A673 (cell line): ENCODE results near the gene CDK3. TPM values are rescaled to one million over a fixed set of nuclear protein-coding genes. Genes with fewer than 3 reads are reported as not detected.

Experiments used
- BruUV-seq: library from RNA; stranded (reverse); fragments of 400-500 nt; replicated peaks from 2 replicates; lab custom pipeline; 2021; lab: Mats Ljungman, UMichigan
- CTCF ChIA-PET: fragments of 300-600 bp; sonication (Branson Sonifier 250); formaldehyde crosslinking; loops from one replicate; lab custom pipeline; 2022; ENCODE audit warnings: antibody characterized with exemption; lab: Charles Lee
- POLR2A ChIA-PET: fragments of 300-600 bp; sonication (Branson Sonifier 250); formaldehyde crosslinking; loops from one replicate; lab custom pipeline; 2022; ENCODE audit warnings: antibody characterized with exemption; ENCODE audit not compliant: low non-redundant PET; lab: Charles Lee
- DNase-seq: peaks from one replicate; pipeline ENCODE4 v3.0.0-alpha.2; 2015; ENCODE audit warnings: low spot score
- H3K27ac ChIP-seq: fragments of 200-600 bp; sonication (generic); 2 replicates; pipeline ENCODE4 v1.5.1; 2016; ENCODE audit warnings: mixed run types, low read depth, mild to moderate bottlenecking, mixed read lengths, antibody characterized with exemption, low read length; ENCODE audit not compliant: poor library complexity, severe bottlenecking
- H3K27me3 ChIP-seq: fragments of 200-600 bp; sonication (generic); replicated peaks from 2 replicates; pipeline ENCODE4 v1.6.1; 2017; ENCODE audit warnings: mixed run types, low read depth, mild to moderate bottlenecking, mixed read lengths, antibody characterized with exemption, low read length; ENCODE audit not compliant: insufficient read depth, poor library complexity
- H3K36me3 ChIP-seq: fragments of 200-600 bp; sonication (generic); 2 replicates; pipeline ENCODE4 v1.6.1; 2016; ENCODE audit warnings: mixed run types, mild to moderate bottlenecking, mixed read lengths, antibody characterized with exemption, low read length; ENCODE audit not compliant: insufficient read depth, poor library complexity, severe bottlenecking
- H3K4me1 ChIP-seq: fragments of 200-600 bp; sonication (generic); 2 replicates; pipeline ENCODE4 v1.6.1; 2017; ENCODE audit warnings: mixed run types, mild to moderate bottlenecking, mixed read lengths, antibody characterized with exemption, low read length; ENCODE audit not compliant: insufficient read depth, poor library complexity, severe bottlenecking
- H3K4me3 ChIP-seq: fragments of 200-600 bp; sonication (generic); 2 replicates; pipeline ENCODE4 v1.5.1; 2016; ENCODE audit warnings: low read depth, mixed run types, mild to moderate bottlenecking, mixed read lengths, low read length; ENCODE audit not compliant: poor library complexity, severe bottlenecking
- H3K9me3 ChIP-seq: fragments of 200-600 bp; sonication (generic); 2 replicates; pipeline ENCODE4 v1.6.1; 2016; ENCODE audit warnings: mixed run types, low read depth, mild to moderate bottlenecking, mixed read lengths, antibody characterized with exemption, low read length; ENCODE audit not compliant: poor library complexity, severe bottlenecking
- CTCF ChIP-seq: fragments of 300-800, 200-600 bp; sonication (generic); conservative IDR thresholded peaks from 2 replicates; pipeline ENCODE4 v1.5.1; 2017; ENCODE audit warnings: low read depth, mild to moderate bottlenecking, antibody characterized with exemption, low read length, moderate library complexity, mixed read lengths
- EZH2 ChIP-seq: fragments of 200-600 bp; sonication (generic); IDR thresholded peaks from 2 replicates; pipeline ENCODE4 v1.6.1; 2017; ENCODE audit warnings: borderline replicate concordance, low read depth, mild to moderate bottlenecking, mixed read lengths, antibody characterized with exemption, low read length; ENCODE audit not compliant: poor library complexity, severe bottlenecking
- intact Hi-C: fragments of 100-400 bp; cut with micrococcal nuclease; formaldehyde crosslinking; loops from one replicate; pipeline ENCODE4 v1.10.0; 2022; ENCODE audit not compliant: unreplicated experiment
- total RNA-seq: library from RNA; stranded (reverse); gene quantifications from 2 replicates; pipeline ENCODE4 v1.2.3, GENCODE V29; 2021

Gene CDK3
- total RNA-seq, 1 experiment from 2014 or later: 10.0 TPM

DNA sequence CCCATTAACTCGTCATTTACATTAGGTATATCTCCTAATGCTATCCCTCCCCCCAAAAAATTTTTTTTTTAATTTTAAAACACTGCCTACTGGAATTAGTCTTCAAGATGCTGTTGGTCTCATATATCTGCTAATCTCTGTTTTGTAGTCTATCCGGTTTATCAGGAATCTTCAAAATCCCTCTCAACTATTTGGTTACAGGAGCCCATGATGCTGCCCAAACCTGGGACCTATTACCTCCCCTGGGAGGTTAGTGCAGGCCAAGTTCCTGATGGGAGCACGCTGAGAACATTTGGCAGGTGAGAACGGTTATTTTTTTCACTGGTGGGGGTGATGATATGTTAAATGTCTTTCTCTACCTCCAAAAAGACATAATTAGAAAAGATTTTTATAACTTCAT, 14.7 kb upstream of the CDK3 start:
- Histone ChIP-seq H3K4me1 (peaks cover 22% of the 10 kb centered on the region), H3K27ac (no peak overlapping the region), H3K9me3 (no peaks in the 10 kb centered on the region), H3K4me3 (no peak overlapping the region), H3K36me3 (no peaks in the 10 kb centered on the region), H3K27me3 (no peaks in the 10 kb centered on the region)
- TF ChIP-seq CTCF (no peak), EZH2 (no peak)
- no TSS peak for BruUV-seq
- ChIA-PET POLR2A (no interaction called here), CTCF (no interaction called here)
- intact Hi-C loops: no loop called here
- no peak for DNase-seq

- no peaks in the 10 kb centered on the region for H3K9me3 ChIP-seq
- intact Hi-C loops: no loop called here
- H3K4me3 ChIP-seq: no peak overlapping the region
- no peak for TF ChIP-seq CTCF
- TF ChIP-seq EZH2: no peak
- peaks cover 20% of the 10 kb centered on the region for H3K4me1 ChIP-seq
- CTCF ChIA-PET: no interaction called here
- H3K27me3 ChIP-seq: no peaks in the 10 kb centered on the region
- peaks cover 6% of the 10 kb centered on the region for H3K36me3 ChIP-seq
- no TSS peak for BruUV-seq
- POLR2A ChIA-PET: no interaction called here
- DNase-seq: no peak
- no peak overlapping the region for H3K27ac ChIP-seq
Observed at GRCh38 chr17:75987041-75987440, 13.6 kb upstream of the CDK3 start.

DNA sequence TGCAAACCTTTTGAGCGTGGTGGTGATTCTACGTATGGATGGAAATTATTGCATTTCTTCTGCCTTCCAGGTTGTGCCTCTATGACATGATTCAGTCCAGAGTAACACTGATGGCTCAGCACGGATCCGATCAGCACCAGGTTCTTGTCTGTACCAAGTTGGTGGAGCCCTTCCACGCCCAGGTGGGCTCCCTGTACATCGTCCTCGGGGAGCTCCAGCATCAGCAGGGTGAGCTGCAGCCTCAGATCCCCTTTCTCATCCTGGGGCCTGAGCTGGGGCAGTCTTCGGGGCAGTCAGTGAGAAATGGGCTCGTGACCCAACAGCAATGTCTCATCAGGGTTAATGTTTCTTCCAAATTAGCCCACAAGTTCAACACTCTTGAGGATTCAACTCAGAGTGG, 9.3 kb upstream of the CDK3 start:
- CTCF ChIA-PET: no interaction called here
- intact Hi-C loops: no loop called here
- TF ChIP-seq CTCF: no peak

More for the DNA sequence above, 9.3 kb upstream of the CDK3 start:
- DNase-seq: no peak
- peaks cover 6% of the 10 kb centered on the region for H3K36me3 ChIP-seq
- BruUV-seq: no TSS peak
- no peaks in the 10 kb centered on the region for H3K9me3 ChIP-seq
- no peaks in the 10 kb centered on the region for H3K4me1 ChIP-seq
- H3K27ac ChIP-seq: no peak overlapping the region
- POLR2A ChIA-PET: interaction anchor here (0.6 kb wide), 1 partner anchor 89 kb away, joined by 3 read pairs; no protein-coding TSS in a partner anchor
- H3K27me3 ChIP-seq: no peaks in the 10 kb centered on the region
- no peak overlapping the region for H3K4me3 ChIP-seq
